ENCODE measurements around the gene DDAH2. TPM values are rescaled to one million over a fixed set of nuclear protein-coding genes. Genes with fewer than 3 reads are reported as not detected.

DDAH2 gene
- total and polyA plus RNA-seq, 10 of the 15 experiments (the other 5 are each of a cell fraction or from before 2014, with no cell fraction given) = 0.35 to 9.9 (median 6.2) TPM

DNA sequence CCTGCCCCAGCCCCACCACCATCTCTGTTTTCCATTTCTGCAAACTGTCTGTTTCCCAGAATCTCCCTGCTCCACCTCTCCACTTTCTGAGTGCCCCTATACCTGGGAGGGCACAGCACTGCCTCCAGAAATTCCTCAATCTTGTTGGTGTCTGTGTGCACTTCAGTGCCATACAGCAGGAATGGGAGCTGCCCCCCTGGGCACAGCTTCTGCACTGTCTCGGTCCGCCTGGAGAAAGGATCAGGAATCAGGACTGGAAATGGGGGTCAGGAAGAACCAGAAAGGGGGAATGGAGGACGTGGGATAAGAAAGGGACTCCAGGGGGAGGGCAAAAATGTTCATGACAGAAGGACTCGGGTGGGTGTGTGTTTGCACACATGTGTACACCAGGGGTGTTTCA is 4.6 kb upstream of the DDAH2 start:
- Histone ChIP-seq H3K27me3 (replicated peaks in 1 of 2; ENCODE audit: control insufficient read depth in 2 of 2, insufficient read depth in 2 of 2, low read length in 1 of 2) (no peaks in the 10 kb centered on the region), H3K79me2 (ENCODE audit: control insufficient read depth, insufficient read depth, low read length) (peaks cover 40% of the 10 kb centered on the region), H3K4me3 (peak overlapping the region; percentile 100; the same call in 1 of the 2 replicates), H3K4me1 (ENCODE audit: control insufficient read depth, insufficient read depth, low read length) (peaks cover 31% of the 10 kb centered on the region), H3K4me2 (ENCODE audit: control insufficient read depth, insufficient read depth) (peak overlapping the region; percentile 99), H3K36me3 (ENCODE audit: control insufficient read depth in 2 of 2, insufficient read depth in 2 of 2, low read length in 1 of 2) (peaks cover 6 to 15% of the 10 kb centered on the region in 2 experiments; a peak in 3 of 4 replicates), H3K27ac (ENCODE audit: control insufficient read depth, insufficient read depth) (peak overlapping the region; percentile 99; the same call in 1 of the 2 replicates), H4K20me1 (ENCODE audit: control insufficient read depth, insufficient read depth) (0 out of 2 replicates have a peak, but pooled peaks cover 4% of the 10 kb centered on the region), H3K9me3 (replicated peaks; ENCODE audit: control insufficient read depth, insufficient read depth, low read length) (no peaks in the 10 kb centered on the region), H3K9ac (ENCODE audit: control insufficient read depth, insufficient read depth, low read length) (peak overlapping the region; percentile 98), H2AFZ (ENCODE audit: control insufficient read depth, low read depth, low read length) (no peak overlapping the region)
- 75% methylated on average over 4 of the region's 4 CpGs for WGBS (ENCODE audit: insufficient coverage, insufficient replicate concordance, low lambda C conversion rate, missing lambda C conversion rate)
- ChIA-PET RAD21 (ENCODE audit: unreplicated experiment) (interaction anchor here (1.2 to 2.5 kb wide), 2 partner anchors 36 to 96 kb away, joined by 3 to 9 read pairs; no protein-coding TSS in a partner anchor), CTCF (interaction anchor here (1.1 to 15.8 kb wide), 3 partner anchors 9 to 38 kb away, joined by 4 to 208 read pairs (median 4); no protein-coding TSS in a partner anchor), POLR2A (interaction anchor here (1.6 to 9.7 kb wide), 3 partner anchors 73 to 101 kb away, joined by 3 to 158 read pairs (median 122); partner anchors contain the start of genes HSPA1B and LSM2), SMC1A (ENCODE audit: uncharacterized antibody, unreplicated experiment) (interaction anchor here (2.2 kb wide), 1 partner anchor 87 kb away, joined by 5 read pairs; no protein-coding TSS in a partner anchor)
- in situ Hi-C loops (cut with MboI) = no loop called here
- no peak for TF ChIP-seq WRNIP1 (IDR thresholded peaks at IDR 0.05; ENCODE audit: borderline replicate concordance, low read depth, low read length)
- no peak for TF ChIP-seq RAD51 (IDR thresholded peaks at IDR 0.05)
- intact Hi-C loops (cut with micrococcal nuclease; ENCODE audit: unreplicated experiment) = loop anchor here (5.0 kb wide), 1 partner anchor 51 kb away; the partner anchor contains the start of gene LY6G5C
- BruUV-seq (replicated peaks) = no TSS peak
- FAIRE-seq (no peak), ATAC-seq (no peak), DNase-seq (ENCODE audit: low read depth, low spot score) (no peak)

DNA sequence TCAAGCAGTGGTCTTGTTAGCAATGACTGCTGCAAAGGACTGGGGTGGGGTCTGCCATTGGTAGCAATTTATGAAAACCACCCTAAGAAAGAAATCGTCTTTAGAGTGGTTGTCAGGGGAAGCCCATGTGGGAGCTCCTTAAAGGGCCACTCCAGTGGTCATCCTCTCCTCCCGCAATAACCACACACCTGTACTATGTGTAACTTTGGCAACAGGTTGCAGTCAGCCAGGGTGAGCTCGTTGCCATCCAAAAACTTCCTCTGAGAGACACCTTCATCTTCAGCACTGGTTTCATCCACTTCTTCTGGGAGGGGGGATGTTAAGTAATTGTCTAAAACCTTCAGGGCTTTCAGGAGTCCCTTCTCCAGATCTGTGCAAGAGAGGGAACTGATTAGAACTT is 2.9 kb upstream of the DDAH2 start:
- Histone ChIP-seq H3K36me3 (ENCODE audit: control insufficient read depth in 2 of 2, insufficient read depth in 2 of 2, low read length in 1 of 2) (peaks cover 6 to 15% of the 10 kb centered on the region in 2 experiments; a peak in 3 of 4 replicates), H3K9ac (ENCODE audit: control insufficient read depth, insufficient read depth, low read length) (no peak overlapping the region), H3K4me1 (ENCODE audit: control insufficient read depth, insufficient read depth, low read length) (peaks cover 35% of the 10 kb centered on the region), H3K9me3 (replicated peaks; ENCODE audit: control insufficient read depth, insufficient read depth, low read length) (no peaks in the 10 kb centered on the region), H3K4me2 (ENCODE audit: control insufficient read depth, insufficient read depth) (no peak overlapping the region), H4K20me1 (ENCODE audit: control insufficient read depth, insufficient read depth) (0 out of 2 replicates have a peak, but pooled peaks cover 4% of the 10 kb centered on the region), H2AFZ (ENCODE audit: control insufficient read depth, low read depth, low read length) (no peak overlapping the region), H3K4me3 (no peak overlapping the region), H3K27me3 (replicated peaks in 1 of 2; ENCODE audit: control insufficient read depth in 2 of 2, insufficient read depth in 2 of 2, low read length in 1 of 2) (no peaks in the 10 kb centered on the region), H3K27ac (ENCODE audit: control insufficient read depth, insufficient read depth) (no peak overlapping the region), H3K79me2 (ENCODE audit: control insufficient read depth, insufficient read depth, low read length) (peaks cover 40% of the 10 kb centered on the region)
- no peak for DNase-seq (ENCODE audit: low read depth, low spot score)
- SMC1A ChIA-PET (ENCODE audit: uncharacterized antibody, unreplicated experiment) = interaction anchor here (0.9 to 3.9 kb wide), 6 partner anchors 9 to 101 kb away, joined by 3 to 41 read pairs (median 4); partner anchors contain the start of gene LSM2
- 54% methylated on average over 3 of the region's 3 CpGs for WGBS (ENCODE audit: insufficient coverage, insufficient replicate concordance, low lambda C conversion rate, missing lambda C conversion rate)
- POLR2A ChIA-PET = interaction anchor here (0.6 to 9.7 kb wide), 7 partner anchors 26 to 614 kb away, joined by 3 to 158 read pairs (median 3); partner anchors contain the start of genes HSPA1B and LY6G6F
- no TSS peak for BruUV-seq (replicated peaks)
- in situ Hi-C loops (cut with MboI) (no loop called here), intact Hi-C loops (cut with micrococcal nuclease; ENCODE audit: unreplicated experiment) (loop anchor here (5.0 kb wide), 1 partner anchor 50 kb away; the partner anchor contains the start of gene LY6G5C)
- CTCF ChIA-PET = interaction anchor here (0.9 to 15.8 kb wide), 8 partner anchors 16 to 221 kb away, joined by 3 to 208 read pairs (median 4); partner anchors contain the start of genes HSPA1B and LSM2
- no peak for ATAC-seq
- FAIRE-seq = no peak
- RAD21 ChIA-PET (ENCODE audit: unreplicated experiment) = interaction anchor here (1.7 to 2.5 kb wide), 2 partner anchors 29 to 38 kb away, joined by 4 to 9 read pairs; partner anchors contain the start of gene ABHD16A
- no peak for TF ChIP-seq PAX5 (IDR thresholded peaks at IDR 0.05; ENCODE audit: borderline replicate concordance, low read depth, low read length)
- no peak for TF ChIP-seq ASH2L (IDR thresholded peaks at IDR 0.05; ENCODE audit: borderline replicate concordance, low read depth)
- TF ChIP-seq HCFC1 (IDR thresholded peaks at IDR 0.05; ENCODE audit: low read length) = no peak
- TF ChIP-seq, protein P1, sequence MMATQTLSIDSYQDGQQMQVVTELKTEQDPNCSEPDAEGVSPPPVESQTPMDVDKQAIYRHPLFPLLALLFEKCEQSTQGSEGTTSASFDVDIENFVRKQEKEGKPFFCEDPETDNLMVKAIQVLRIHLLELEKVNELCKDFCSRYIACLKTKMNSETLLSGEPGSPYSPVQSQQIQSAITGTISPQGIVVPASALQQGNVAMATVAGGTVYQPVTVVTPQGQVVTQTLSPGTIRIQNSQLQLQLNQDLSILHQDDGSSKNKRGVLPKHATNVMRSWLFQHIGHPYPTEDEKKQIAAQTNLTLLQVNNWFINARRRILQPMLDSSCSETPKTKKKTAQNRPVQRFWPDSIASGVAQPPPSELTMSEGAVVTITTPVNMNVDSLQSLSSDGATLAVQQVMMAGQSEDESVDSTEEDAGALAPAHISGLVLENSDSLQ (IDR thresholded peaks at IDR 0.05) = no peak
- TF ChIP-seq CTCF (IDR thresholded peaks at IDR 0.05 in 2 of 3, conservative IDR thresholded peaks at IDR 0.05 in 1 of 3; ENCODE audit: control insufficient read depth in 2 of 3, extremely low read depth in 1 of 3, insufficient read depth in 1 of 3, low read depth in 3 of 3, low read length in 3 of 3) = no peak
- no peak for TF ChIP-seq NR2F1 (conservative IDR thresholded peaks at IDR 0.05)
- TF ChIP-seq TBL1XR1 (IDR thresholded peaks at IDR 0.05; ENCODE audit: low read depth, low read length) = no peak
- TF ChIP-seq, protein P2, sequence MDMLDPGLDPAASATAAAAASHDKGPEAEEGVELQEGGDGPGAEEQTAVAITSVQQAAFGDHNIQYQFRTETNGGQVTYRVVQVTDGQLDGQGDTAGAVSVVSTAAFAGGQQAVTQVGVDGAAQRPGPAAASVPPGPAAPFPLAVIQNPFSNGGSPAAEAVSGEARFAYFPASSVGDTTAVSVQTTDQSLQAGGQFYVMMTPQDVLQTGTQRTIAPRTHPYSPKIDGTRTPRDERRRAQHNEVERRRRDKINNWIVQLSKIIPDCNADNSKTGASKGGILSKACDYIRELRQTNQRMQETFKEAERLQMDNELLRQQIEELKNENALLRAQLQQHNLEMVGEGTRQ (IDR thresholded peaks at IDR 0.05; ENCODE audit: borderline replicate concordance, low read depth, low read length) = no peak
